NCI-H146 (cell line): ENCODE results near the gene ANTKMT.
A peak's percentile ranks its signal among the peaks of the same experiment; 100 is the strongest.

Experiments used
- DNase-seq: peaks from one replicate; lab custom pipeline; 2025; lab: John Stamatoyannopoulos, UW

The ANTKMT gene

GRCh38 chr16:700684-701584 lies 20.0 kb upstream of the ANTKMT start:
- DNase-seq: no peak

GRCh38 chr16:702341-702740 lies 18.6 kb upstream of the ANTKMT start:
- DNase-seq: no peak

- no peak for DNase-seq
Observed at GRCh38 chr16:703406-703805, 17.5 kb upstream of the ANTKMT start.

GRCh38 chr16:704047-704446 lies 16.9 kb upstream of the ANTKMT start:
- no peak for DNase-seq

- peak; percentile 59 for DNase-seq
Observed at GRCh38 chr16:704552-705380, 16.2 kb upstream of the ANTKMT start.

- DNase-seq: peak; percentile 88
Observed at GRCh38 chr16:705431-706188, 15.3 kb upstream of the ANTKMT start, which contains the start of gene FBXL16. TSS of gene FBXL16 (minus strand) at chr16:705801. CDS start at chr16:697405, 8,396 bp downstream.

- peak; percentile 66 for DNase-seq
Observed at GRCh38 chr16:706189-707061, 14.5 kb upstream of the ANTKMT start.

- DNase-seq: peak; percentile 89
Observed at GRCh38 chr16:707062-707538, 13.8 kb upstream of the ANTKMT start.

- no peak for DNase-seq
Observed at GRCh38 chr16:708019-708418, 12.9 kb upstream of the ANTKMT start.

- DNase-seq: no peak
Observed at GRCh38 chr16:708959-709358, 12.0 kb upstream of the ANTKMT start.

- DNase-seq: peak; percentile 95
Observed at GRCh38 chr16:709566-710499, 11.1 kb upstream of the ANTKMT start.

- peak; percentile 48 for DNase-seq
Observed at GRCh38 chr16:710500-711075, 10.4 kb upstream of the ANTKMT start.

GRCh38 chr16:711084-711483 lies 9.9 kb upstream of the ANTKMT start:
- no peak for DNase-seq

- peak; percentile 76 for DNase-seq
Observed at GRCh38 chr16:711548-712320, 9.2 kb upstream of the ANTKMT start.

- DNase-seq: peak; percentile 61
Observed at GRCh38 chr16:712740-713250, 8.2 kb upstream of the ANTKMT start.

GRCh38 chr16:714079-714478 lies 6.9 kb upstream of the ANTKMT start:
- DNase-seq: no peak

GRCh38 chr16:714558-715476 lies 6.1 kb upstream of the ANTKMT start, which contains the start of gene METRN:
TSS of gene METRN (plus strand) at chr16:715118. CDS start at chr16:715290, 172 bp downstream.
- peak; percentile 87 for DNase-seq
